ENCODE data around the gene GATAD1.

DNA sequence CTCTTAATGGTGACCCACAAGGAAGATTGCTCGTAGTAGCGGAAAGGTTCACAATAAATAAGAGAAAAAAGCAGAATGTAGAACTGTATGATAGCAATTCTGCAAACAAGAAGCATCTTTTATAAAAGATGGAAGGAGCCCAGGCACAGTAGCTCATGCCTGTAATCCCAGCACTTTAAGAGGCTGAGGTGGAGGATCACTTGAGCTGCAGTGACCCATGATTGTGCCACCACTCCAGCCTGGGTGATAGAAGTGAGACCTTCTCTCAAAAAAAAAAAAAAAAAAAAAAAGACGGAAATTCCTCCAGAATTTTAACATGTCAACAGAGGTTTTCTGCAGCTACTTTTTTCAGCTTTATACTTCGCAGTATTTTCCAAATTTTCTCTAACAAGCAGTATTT lies 13.2 kb downstream of the GATAD1 start:
- TF ChIP-seq, protein P1, sequence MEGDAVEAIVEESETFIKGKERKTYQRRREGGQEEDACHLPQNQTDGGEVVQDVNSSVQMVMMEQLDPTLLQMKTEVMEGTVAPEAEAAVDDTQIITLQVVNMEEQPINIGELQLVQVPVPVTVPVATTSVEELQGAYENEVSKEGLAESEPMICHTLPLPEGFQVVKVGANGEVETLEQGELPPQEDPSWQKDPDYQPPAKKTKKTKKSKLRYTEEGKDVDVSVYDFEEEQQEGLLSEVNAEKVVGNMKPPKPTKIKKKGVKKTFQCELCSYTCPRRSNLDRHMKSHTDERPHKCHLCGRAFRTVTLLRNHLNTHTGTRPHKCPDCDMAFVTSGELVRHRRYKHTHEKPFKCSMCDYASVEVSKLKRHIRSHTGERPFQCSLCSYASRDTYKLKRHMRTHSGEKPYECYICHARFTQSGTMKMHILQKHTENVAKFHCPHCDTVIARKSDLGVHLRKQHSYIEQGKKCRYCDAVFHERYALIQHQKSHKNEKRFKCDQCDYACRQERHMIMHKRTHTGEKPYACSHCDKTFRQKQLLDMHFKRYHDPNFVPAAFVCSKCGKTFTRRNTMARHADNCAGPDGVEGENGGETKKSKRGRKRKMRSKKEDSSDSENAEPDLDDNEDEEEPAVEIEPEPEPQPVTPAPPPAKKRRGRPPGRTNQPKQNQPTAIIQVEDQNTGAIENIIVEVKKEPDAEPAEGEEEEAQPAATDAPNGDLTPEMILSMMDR (IDR thresholded peaks at IDR 0.05) = no peak
- no peak for TF ChIP-seq POLR2A (IDR thresholded peaks at IDR 0.05)
